Stimulated activated CD4-positive, alpha-beta T cell treated with anti-CD3 and anti-CD28 coated beads, Interleukin-2, amount 100 ng/mL, for 4 hours (primary cell): Measurements from ENCODE around the gene NDUFV2.
"Not testable (repeated sequence)": the region's sequence is repeated elsewhere in the genome, so short reads cannot be mapped to it uniquely, and the experiment has no call there.

Source experiments
- DNase-seq: peaks from one replicate; pipeline ENCODE4 v3.0.0-alpha.2; 2020; ENCODE audit warnings: low read depth

The NDUFV2 gene

DNA sequence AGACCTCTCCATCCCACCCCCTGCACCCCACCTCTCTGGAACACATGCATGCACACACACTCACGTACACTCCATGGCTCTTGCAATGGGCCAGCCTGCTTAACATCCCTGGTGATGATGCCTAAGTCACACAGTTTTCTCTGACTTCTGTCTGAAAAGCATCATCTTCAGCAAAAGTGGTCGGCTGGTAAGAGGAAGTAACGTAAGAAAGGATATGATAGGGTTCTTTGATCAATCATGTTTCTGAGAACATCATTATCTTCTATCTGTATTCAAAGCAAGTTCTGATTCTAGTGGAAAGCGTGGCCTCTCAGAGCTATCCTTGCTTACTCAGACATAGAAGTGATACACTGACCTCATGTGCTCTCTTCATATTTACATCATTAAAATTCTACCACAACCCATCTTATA is 11.4 kb upstream of the NDUFV2 start:
- DNase-seq, result no peak

DNA sequence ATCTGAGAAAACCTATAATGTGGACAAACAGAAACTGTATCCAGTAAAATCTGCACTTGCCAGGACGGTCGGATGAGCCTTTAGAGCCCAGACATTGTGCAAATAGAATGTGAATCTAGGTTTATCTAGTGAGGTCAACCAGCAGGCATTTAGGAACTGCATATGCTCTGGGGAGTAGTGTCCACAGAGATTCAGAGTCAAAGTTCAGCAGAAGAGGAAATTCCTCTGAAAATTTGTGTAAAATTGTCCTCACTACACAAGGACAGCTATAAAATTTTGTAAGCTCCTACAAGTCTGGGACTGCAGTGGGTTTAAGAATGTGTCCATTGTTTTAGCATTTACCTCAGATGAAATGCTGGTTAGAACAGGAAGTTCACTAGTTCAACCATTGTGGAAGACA is 9.8 kb upstream of the NDUFV2 start:
- no peak for DNase-seq

DNA sequence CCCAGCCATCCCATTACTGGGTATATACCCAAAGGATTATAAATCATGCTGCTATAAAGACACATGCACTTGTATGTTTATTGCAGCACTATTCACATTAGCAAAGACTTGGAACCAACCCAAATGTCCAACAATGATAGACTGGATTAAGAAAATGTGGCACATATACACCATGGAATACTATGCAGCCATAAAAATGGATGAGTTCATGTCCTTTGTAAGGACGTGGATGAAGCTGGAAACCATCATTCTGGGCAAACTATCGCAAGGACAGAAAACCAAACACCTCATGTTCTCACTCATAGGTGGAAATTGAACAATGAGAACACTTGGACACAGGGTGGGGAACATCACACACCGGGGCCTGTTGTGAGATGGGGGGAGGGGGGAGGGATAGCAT is 9.4 kb upstream of the NDUFV2 start:
- not testable (repeated sequence) for DNase-seq

DNA sequence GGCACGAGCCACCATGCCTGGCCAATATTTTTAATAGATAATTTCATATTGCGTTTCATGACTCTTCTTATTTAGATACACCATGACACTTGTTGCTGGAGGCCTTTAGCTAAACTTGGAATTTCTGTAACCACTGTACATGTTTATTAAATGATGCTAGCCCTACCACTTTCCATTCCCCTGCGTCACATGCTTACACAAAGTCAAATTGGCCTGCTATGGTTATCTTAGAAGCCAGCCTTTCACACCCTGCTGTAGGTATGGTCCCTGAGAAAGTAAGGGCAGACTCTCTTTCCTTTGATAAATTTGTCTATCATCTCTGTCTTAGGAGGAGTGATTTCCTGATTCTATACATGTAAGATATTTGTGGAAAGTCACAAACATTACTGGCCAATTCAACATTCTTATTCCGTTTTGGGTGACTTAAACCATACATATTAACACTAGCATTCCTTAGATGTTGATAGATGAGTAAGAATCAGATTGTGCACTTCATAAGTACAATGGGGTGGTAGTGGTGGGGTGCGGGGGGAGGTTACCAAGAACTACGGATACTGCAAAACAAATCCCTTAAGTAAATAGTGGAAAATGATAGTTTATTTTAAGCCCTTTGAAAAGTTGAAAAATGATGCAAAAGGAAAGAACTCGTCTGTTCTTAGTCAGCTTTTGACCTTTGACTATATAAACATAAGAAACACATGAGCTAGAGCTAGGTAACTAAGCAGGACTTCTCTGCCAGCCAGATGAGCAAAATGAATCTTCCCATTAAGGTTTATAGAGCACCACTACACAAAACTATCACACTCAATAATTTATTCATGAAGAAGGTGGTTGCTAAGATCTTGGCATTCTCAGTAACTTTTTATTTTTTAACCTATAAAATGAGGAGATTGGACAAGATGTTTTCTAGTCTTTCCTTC is 7.9 kb upstream of the NDUFV2 start:
- no peak for DNase-seq

DNA sequence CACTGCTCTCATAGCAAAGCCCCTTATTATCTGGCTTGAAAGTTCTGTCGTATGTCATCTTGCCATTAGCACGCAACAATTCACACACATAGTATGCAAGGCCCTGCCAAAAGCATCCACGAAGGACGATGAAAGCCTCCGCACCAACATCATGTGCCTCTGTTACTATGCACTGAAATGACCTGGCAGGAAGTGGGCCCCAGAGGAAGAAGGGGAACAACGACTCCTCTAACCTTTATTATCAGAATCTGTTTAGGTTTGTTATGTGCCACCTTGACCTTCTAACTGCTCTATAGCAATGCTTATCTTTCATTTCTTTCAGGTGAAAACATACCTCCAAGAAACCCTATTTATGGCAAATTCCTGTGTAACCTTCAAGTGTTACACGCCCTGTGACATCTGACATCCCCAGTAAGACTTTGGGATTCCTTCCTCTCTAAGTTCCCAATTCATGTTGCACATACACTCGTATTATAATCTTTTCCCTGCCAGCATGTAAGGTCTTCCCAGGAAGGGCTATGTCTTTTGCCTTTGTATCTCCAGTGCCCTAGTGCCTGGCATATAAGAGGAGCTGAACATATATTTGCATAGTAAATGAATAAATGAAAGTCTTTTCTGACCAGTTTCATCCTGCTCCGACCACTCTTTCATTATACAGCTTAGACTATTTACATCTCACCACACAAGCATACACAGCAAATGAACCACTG is 7.0 kb upstream of the NDUFV2 start:
- no peak for DNase-seq

DNA sequence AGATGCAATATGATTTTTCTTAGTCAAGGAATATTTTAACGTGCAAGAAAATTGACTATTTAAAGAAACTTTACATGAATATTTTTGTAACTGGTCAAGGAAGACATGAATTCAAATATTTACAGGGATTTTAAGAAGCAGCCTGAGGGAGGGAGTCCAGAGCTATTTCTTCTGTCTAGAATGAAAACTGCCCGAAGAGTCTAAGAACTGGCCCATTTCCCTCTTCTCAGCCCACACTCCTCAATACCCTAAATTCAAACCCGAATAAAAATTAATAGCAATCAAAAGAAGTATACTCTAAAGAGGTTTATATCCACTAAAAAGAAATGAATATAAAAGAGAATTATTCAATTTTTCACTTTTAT is 6.5 kb upstream of the NDUFV2 start:
- DNase-seq, result no peak

DNA sequence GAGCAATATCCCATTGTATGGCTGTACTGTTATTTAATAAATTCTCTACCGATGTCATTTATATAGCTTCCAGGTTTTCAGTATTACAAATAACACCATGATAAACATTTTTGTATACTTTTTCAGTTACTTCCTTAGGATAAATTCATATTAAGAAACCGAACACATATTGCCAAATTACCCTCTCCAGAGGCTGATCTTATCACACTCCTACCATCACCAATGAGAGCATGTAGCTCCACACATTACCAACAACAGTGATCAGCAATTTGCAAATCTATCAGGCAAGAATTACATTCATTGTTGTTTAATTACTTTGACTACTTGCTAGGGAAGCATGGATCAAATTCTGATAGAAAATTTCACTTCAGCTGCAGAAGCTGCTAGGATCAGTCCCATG is 5.8 kb upstream of the NDUFV2 start:
- no peak for DNase-seq

DNA sequence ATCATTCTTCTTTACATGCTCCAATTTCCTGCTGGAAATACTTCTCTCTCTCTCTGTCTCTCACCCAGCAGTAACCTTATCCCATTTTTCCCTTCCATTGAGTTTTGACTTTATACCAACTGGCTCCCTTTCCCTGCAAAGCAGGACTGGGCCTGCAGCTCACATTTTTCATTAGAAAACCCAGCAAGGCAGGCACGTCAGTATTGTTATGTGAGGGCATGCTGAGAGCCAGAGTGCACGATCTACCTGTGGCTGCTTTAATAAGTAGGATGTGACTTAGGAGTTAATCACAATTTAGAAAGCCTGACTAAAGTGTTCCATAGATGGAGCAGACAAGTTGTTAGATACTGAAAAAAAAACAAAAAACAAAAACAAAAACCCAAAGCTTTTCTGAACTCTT is 5.2 kb upstream of the NDUFV2 start:
- DNase-seq, result no peak

DNA sequence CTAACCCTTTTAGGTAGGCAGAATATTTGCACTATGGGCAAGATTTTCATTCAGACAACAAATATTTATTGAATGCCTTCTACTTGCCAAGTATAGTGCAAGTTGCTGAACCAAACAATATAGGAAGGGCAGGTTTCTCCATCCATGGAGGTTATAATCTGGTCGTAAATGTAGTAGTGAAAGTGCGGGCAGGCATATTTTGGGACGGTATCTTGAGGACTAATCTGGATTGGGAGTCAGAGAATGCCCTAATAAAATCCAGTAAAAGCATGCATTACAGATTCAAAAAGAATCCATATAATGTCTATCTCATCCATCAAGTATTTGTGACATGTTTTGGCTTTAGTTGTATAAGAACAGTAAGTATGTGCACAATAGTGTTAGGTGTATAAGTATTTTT is 1.7 kb upstream of the NDUFV2 start:
- no peak for DNase-seq

DNA sequence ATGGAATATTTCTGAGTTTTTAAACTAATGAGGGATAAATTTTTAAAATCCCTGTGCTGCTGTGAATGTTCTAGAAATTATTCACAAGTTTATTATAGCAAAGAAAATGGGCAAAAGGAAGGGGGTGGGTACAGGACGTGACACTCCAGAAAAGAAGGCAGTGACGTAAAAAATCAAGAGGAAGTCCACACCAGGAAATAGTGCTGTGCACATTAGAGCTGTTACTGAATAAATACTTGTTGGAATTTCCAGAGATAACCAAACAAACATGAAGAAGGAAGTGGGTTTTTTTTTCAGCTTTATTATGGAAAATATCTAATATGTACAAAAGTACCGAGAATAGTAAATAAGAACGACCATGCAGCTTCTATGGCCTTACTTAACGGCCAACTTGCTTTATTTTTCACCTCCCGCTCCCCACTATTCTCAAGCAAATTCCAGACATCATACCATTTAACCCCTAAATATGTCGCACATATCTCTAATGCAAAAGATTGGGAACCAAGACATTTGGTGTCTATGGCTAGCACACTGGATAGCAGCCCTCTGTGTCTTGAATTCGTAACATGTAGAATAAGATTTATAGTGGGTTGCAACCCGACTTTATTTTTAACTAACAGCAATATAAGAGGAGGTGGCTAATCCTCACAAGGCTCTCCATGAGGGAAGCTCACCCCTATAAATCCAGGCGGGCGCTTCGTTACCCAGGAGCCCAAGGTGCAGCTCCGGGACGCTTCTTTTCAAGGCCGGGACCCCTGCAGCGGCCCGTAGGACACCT is 580 bp upstream of the NDUFV2 start:
- DNase-seq, result no peak

DNA sequence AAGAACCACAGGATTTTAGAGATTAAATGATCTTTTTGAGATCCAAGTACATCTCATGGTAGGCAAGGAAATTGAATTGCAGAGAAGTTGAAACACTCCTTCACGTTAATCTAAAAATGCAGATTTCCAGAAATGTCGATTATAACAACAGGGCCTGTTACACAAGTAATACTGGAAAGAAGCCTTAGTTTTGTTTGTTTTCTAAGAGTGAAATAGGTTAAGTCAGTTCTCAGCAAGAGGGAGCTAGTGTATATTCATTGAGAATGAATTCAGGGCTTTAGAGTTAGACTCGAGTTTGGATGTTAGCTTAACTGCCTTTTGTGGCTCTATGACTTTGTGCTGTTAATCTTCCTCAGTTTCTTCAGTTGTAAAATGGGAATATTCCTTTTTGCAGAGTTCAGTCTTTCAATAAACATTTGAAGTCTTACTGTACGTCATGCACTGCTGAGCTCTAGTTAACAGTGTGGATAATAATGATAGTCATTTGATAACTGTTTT is 926 bp downstream of the NDUFV2 start:
- DNase-seq, result no peak

DNA sequence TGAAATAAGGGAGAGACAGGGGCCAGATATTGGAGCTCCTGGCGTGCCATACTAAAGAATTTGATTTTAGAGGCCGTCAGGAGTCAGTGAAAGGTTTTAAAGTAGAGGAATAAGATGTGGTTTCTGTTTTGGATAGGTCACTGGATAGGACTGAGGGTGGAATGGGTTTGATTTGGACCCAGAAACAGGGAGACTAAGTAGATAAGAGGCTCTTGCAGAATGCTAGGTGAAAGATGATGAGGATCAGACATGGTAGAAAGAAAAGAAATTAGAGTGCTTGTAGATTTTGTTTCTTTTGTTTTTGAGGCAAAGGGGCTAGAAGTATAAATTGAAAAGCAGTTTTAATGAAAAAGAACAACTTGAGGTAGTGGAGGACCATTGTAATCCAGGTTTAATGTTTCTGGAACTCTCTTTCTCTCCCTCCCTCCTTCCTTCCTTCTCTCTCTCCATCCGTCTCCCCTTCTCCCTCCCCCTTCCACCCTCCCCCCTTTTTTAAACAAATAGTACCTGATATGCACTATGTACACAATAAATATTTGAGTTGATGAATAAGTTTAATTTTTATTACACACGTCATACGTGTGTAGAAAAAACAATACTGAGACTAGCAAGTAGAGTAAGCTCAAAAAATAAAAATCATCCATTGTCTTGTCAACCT is 1.9 kb downstream of the NDUFV2 start:
- DNase-seq, result no peak

DNA sequence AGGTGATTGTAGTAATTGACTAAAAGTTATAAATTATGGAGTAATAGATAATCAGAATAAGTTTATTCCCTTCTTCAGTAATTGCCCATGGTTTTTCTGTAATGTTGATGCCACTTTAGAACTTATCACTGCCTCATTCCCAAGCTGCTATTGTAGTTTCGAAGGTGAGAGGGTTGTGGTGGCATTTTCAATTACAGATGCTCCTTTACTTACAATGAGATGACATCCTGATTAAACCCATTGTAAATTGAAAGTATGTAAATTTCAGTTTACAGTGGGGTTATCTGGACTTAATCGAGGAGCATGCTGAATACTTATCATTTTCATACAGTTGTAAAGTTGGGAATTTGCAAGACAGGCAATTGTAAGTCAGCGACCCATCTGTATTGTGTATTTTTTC is 2.9 kb downstream of the NDUFV2 start:
- no peak for DNase-seq

DNA sequence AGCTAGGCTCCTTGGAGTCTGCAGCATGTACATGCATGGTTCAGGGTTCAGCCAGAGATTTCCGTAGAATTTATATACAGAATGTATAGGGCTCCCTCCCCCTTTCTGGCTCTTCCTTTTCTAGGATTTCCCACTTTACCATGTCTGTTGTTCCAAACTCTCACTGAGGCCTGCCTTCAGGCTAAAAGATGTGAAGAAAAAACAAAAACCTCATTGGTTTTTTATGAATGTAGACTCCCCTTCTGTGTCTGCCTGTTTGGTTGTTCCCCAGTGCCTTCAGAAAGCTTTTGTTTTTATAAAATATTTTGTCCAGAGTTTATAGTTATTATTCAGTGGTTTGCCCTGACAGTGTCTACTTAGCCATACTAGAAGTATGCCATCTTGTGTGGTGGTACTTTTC is 3.6 kb downstream of the NDUFV2 start:
- no peak for DNase-seq

DNA sequence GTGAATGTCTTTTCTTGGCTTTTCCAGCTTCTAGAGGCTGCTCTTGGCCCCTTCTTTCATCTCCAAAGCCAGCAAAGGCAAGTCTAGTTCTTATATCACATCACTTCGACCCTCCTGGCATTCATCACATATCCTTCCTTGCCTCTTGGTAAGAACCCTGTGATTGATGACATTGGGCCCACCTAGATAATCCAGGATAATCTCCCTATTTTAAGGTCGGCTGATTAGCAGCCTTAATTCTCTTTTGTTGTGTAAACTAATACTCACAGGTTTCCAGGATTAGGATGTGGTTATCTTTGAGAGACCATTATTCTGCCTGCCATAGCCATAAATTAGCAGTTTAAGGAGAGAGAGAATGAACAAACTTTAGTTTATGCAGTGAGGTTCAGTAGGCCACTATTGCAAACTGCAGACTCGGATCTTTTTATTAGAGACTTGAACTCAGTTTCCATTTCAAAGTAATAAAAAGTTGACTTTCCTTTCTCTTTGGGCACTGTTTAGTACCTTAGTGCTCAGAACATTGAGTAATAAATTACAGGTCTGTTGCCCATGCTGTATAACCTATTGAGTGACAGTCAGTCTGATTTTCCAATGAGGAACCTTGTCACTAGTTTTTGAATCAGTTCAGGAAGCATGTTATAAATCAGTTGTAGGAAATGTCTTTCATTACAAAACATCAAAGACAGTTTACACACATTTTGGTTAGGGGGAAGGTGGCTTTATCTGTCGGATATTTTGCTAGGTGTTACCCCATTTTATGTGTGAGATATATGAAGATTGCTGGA is 4.5 kb downstream of the NDUFV2 start:
- DNase-seq, result no peak

DNA sequence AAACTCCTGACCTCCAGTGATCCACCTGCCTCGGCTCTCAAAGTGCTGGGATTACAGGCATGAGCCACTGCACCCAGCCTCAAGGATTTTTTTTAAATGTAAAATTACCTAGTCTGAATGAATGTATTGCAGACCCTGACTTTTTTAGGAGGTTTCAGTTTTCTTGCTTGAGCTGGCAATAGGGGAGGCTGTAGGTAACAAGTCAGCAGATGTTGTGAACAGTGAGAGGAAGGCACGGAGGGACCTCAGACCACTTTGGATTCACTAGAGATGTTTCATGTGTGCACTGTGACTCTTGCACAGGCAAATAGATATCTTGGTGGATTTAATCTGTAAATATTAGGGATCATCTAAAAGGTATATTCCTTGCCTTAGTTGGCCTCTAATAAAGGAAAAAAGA is 6.4 kb downstream of the NDUFV2 start:
- DNase-seq, result no peak

DNA sequence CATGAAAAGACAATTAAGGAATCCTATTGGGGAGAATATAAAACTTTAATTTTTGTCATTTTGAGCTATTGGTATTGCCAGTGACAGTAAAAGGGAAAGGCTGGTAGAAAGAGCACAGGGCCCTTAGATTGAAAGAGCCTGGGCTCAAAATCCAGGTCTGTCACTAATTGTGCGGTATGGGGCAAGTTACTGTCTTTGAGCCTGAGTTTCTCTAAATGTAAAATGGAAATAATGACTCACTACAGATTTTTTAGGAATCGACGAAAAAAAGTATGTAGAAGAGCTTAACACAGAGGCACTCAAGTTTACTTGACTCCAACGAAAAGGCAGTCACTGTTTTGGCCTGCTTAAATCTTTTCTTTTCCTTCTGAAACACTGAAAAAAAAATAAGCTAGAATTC is 7.0 kb downstream of the NDUFV2 start:
- DNase-seq, result no peak

DNA sequence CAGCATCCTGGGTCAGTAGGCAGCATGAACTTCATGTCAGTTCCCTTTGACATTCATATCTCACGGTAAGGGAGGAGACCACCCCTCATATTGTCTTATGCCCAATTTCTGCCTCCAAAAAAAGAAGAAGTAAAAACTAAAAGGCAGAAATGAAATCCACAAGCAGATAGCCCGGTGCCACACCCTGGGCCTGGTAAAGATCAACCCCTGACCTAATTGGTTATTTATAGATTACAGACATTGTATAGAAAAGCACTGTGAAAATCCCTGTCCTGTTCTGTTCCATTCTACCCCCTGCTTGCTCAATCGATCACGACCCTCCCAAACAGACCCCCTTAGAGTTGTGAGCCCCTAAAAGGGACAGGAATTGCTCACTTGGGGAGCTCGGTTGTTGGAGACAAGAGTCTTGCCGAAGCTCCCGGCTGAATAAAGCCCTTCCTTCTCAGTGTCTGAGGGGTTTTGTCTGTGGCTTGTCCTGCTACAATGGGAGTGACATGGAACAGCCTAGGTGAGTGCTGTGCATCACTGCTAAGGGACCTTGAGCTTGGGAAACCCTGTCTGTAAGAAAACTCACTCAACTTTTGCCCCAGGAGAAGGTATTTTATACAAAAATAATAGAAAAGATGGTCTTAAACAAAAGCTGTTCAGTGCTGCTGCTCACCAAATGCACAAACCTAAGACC is 11.1 kb downstream of the NDUFV2 start:
- no peak for DNase-seq

DNA sequence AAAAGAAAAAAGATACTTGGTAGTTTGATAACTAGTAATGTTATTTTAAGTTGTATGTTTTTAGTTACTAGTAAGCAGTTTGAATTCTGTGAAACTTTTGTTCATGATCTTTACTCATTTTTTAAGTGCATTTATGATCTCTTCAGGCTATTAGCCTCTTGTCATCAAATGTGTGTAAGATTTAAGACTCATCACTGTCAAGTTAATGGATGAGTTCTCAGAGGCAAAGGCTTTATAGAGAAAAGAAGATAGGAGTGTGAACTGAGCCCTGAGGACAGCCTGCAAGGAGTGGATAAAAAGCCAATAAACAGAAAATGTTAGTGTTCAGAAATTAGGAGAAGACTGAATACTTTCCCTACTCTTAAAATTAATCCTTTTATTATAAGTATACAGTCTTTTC is 13.5 kb downstream of the NDUFV2 start:
- DNase-seq, result no peak

DNA sequence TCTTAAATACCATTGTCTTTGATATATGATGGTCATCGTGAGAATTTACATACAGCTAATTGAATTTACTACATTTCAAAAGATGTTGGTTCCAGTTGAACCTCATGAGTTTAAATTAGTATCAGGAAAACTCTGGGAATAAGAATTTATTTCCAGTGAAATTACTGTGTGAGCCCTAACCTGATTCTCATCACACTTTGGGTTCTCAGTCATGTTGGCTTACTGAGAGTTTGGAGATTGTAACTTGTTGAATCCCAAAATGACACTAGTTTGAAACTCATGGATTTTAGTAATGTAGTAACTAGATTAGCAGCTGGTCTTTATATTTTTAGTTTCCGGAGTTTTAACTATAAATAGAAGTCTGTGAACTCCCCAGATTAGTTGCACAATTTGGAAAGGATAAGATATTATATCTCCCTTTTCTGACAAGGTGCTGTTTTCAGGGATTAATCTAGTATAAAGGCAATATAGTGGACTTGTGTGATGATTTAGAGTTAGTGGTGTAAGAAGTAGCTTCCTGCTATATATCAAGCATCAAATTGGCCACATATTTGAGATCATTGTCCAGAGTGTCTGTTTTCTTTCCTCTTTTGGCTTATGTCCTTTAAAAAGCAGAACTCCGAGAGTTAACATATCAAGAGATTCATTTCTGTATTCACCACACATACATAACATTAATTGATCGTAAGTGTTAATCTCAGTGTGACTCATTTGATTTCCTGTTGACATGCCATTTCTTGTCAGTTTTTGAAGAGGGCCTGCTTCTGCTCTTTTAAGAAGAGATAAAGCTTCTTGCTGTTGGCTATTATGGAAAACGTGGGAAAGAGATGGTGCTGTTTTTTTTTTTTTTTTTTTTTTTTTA is 15.7 kb downstream of the NDUFV2 start:
- no peak for DNase-seq
